Hepatocyte (in vitro differentiated cells): ENCODE data around the gene COL4A2. TPM values are rescaled to one million over a fixed set of nuclear protein-coding genes. Genes with fewer than 3 reads are reported as not detected.
A peak's percentile ranks its signal among the peaks of the same experiment; 100 is the strongest.

Source experiments
- DNase-seq: peaks from one replicate; pipeline ENCODE4 v3.0.0-alpha.2; 2016; ENCODE audit warnings: low spot score
- H2AFZ ChIP-seq: fragments of 200-600 bp; sonication (generic); 2 replicates; pipeline ENCODE4 v1.6.0; 2016; ENCODE audit warnings: antibody characterized with exemption, mild to moderate bottlenecking
- H3K27ac ChIP-seq: fragments of 200-600 bp; sonication (generic); 2 replicates; pipeline ENCODE4 v1.5.1; 2016; ENCODE audit warnings: mild to moderate bottlenecking
- H3K27me3 ChIP-seq: fragments of 200-600 bp; sonication (generic); 2 replicates; pipeline ENCODE4 v1.6.1; 2016
- H3K36me3 ChIP-seq: fragments of 200-600 bp; sonication (generic); replicated peaks from 2 replicates; pipeline ENCODE4 v1.5.1; 2016; ENCODE audit warnings: low read depth; ENCODE audit not compliant: insufficient read depth
- H3K4me1 ChIP-seq: fragments of 200-600 bp; sonication (generic); 2 replicates; pipeline ENCODE4 v1.5.1; 2016; ENCODE audit warnings: mild to moderate bottlenecking, moderate library complexity; ENCODE audit not compliant: insufficient read depth
- H3K4me2 ChIP-seq: fragments of 200-600 bp; sonication (generic); 2 replicates; pipeline ENCODE4 v1.6.0; 2016
- H3K4me3 ChIP-seq: fragments of 200-600 bp; sonication (generic); 2 replicates; pipeline ENCODE4 v1.5.1; 2016; ENCODE audit warnings: mild to moderate bottlenecking
- H3K79me2 ChIP-seq: fragments of 200-600 bp; sonication (generic); 2 replicates; pipeline ENCODE4 v1.6.0; 2017; ENCODE audit warnings: mild to moderate bottlenecking
- H3K9me2 ChIP-seq: fragments of 200-600 bp; sonication (generic); replicated peaks from 2 replicates; pipeline ENCODE4 v1.6.0; 2017; ENCODE audit warnings: mild to moderate bottlenecking; ENCODE audit not compliant: insufficient read depth
- H3K9me3 ChIP-seq: fragments of 200-600 bp; sonication (generic); 2 replicates; pipeline ENCODE4 v1.5.1; 2016; ENCODE audit warnings: low read depth, mild to moderate bottlenecking
- H4K20me1 ChIP-seq: fragments of 200-600 bp; sonication (generic); 2 replicates; pipeline ENCODE4 v1.6.0; 2016; ENCODE audit warnings: mild to moderate bottlenecking; ENCODE audit not compliant: insufficient read depth, poor library complexity, severe bottlenecking
- CTCF ChIP-seq: fragments of 200-600 bp; sonication (generic); IDR thresholded peaks from 2 replicates; pipeline ENCODE4 v1.5.1; 2016; ENCODE audit warnings: antibody characterized with exemption, mild to moderate bottlenecking; ENCODE audit not compliant: poor library complexity
- EZH2 ChIP-seq: fragments of 200-600 bp; sonication (generic); IDR thresholded peaks from 2 replicates; pipeline ENCODE4 v1.6.1; 2016; ENCODE audit warnings: antibody characterized with exemption, mild to moderate bottlenecking, borderline replicate concordance
- EZH2phosphoT487 ChIP-seq: fragments of 200-600 bp; sonication (generic); IDR thresholded peaks from one replicate; pipeline ENCODE4 v1.6.1; 2018; ENCODE audit warnings: antibody characterized with exemption, mild to moderate bottlenecking, low read depth, moderate library complexity; ENCODE audit not compliant: unreplicated experiment, severe bottlenecking
- WGBS: methylation state at CpG from one replicate; pipeline ENCODE4 v1.1.6; 2016; ENCODE audit warnings: low lambda C conversion rate; ENCODE audit errors: missing lambda C conversion rate; 5-methylcytosine and 5-hydroxymethylcytosine counted together
- polyA plus RNA-seq: library from polyadenylated mRNA; unstranded; fragments of >200 nt; fragmentation: Nextera tagmentation; extraction: Ambion mirVana; gene quantifications from 2 replicates; pipeline ENCODE4 v1.2.1, GENCODE V29; 2016
- total RNA-seq: library from RNA; depleted of rRNA; stranded (reverse); fragments of >200 nt; gene quantifications from 2 replicates; pipeline ENCODE4 v1.2.3, GENCODE V29; 2014

COL4A2 gene
- total and polyA plus RNA-seq, 2 experiments from 2014 or later: 171 to 221 TPM

DNA sequence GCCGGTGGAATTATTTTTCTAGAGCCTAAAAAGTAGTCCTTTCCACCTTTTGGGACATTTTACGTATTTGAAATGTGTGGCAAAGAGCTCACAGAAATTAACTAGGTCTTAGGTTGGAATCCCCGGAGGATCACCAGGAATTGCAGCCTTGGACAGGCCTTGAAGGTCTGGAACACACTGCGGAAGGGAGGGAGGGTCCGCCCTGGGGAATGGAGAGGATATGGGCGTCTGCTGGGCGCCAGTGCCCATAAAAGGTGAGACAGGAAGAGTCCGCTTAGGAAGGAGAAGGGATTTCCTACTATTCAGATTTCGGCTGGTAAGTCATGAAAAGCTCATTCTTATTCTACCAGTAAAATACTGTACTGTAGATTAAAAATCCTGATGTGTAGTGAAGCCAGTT, 111.9 kb downstream of the COL4A2 start:
- Histone ChIP-seq H3K36me3 (no peaks in the 10 kb centered on the region), H3K4me1 (peaks cover 18% of the 10 kb centered on the region), H3K9me3 (no peaks in the 10 kb centered on the region), H3K4me3 (no peak overlapping the region), H3K27me3 (no peaks in the 10 kb centered on the region), H4K20me1 (no peaks in the 10 kb centered on the region), H3K27ac (peak overlapping the region; percentile 70), H2AFZ (no peak overlapping the region), H3K9me2 (no peaks in the 10 kb centered on the region), H3K79me2 (no peaks in the 10 kb centered on the region), H3K4me2 (no peak overlapping the region)
- no peak for DNase-seq
- no peak for TF ChIP-seq EZH2phosphoT487
- TF ChIP-seq CTCF: no peak
- WGBS: 89% methylated on average over 9 of the region's 9 CpGs

DNA sequence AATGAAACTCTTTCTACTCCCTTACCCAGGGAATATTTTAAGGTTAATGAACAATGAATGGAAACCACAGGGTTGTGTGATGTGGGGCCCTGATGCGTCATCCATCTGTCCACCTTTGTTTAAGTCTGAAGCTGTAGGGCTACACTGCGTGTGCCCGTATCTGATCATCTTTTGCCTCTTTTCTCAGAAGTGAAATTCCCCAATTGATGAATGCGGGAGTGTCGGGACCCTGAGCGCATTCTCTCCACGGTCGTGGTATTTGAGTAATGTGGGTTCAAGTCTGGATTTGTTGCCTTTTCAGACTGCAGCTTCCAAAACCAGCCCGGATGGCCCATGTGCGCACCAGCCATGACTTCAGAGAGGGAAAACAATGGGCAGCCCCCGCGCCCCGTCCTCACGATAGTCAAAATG, 112.3 kb downstream of the COL4A2 start:
- Histone ChIP-seq H3K9me2 (no peaks in the 10 kb centered on the region), H3K79me2 (no peaks in the 10 kb centered on the region), H3K36me3 (no peaks in the 10 kb centered on the region), H2AFZ (no peak overlapping the region), H3K27me3 (no peaks in the 10 kb centered on the region), H3K4me2 (no peak overlapping the region), H3K27ac (no peak overlapping the region), H3K4me1 (peaks cover 18% of the 10 kb centered on the region), H3K4me3 (no peak overlapping the region), H4K20me1 (no peaks in the 10 kb centered on the region), H3K9me3 (no peaks in the 10 kb centered on the region)
- DNase-seq: no peak
- WGBS: 95% methylated on average over 14 of the region's 14 CpGs
- TF ChIP-seq EZH2phosphoT487 (no peak), EZH2 (no peak), CTCF (no peak)

DNA sequence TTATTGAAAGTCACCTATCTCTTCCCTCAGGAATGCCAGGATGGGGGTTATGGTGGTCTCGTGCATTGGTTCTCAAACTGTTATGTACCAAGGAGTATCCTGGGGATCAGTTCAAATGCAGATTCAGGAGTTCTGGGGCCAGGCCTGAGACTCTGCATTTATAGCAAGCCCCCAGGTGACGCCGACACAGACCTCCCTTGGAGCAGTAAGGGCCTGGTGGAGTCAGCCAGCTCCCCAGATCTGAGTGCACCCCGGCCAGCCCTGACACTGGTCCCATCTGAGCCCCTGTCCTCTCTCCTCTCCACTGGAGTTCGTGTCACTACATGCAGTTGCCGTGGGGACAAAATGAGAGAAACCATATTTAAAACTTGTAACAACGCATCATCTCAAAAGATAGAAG, 112.9 kb downstream of the COL4A2 start:
- H3K9me3 ChIP-seq: no peaks in the 10 kb centered on the region
- 94% methylated on average over 7 of the region's 7 CpGs for WGBS
- H3K9me2 ChIP-seq: no peaks in the 10 kb centered on the region
- H3K36me3 ChIP-seq: no peaks in the 10 kb centered on the region
- DNase-seq: no peak
- H3K27ac ChIP-seq: no peak overlapping the region
- TF ChIP-seq EZH2phosphoT487: no peak
- no peak for TF ChIP-seq CTCF
- TF ChIP-seq EZH2: no peak
- H3K27me3 ChIP-seq: no peaks in the 10 kb centered on the region
- H3K4me1 ChIP-seq: peaks cover 18% of the 10 kb centered on the region
- H4K20me1 ChIP-seq: no peaks in the 10 kb centered on the region
- no peak overlapping the region for H2AFZ ChIP-seq
- H3K4me2 ChIP-seq: no peak overlapping the region
- no peaks in the 10 kb centered on the region for H3K79me2 ChIP-seq
- H3K4me3 ChIP-seq: no peak overlapping the region

GRCh38 chr13:110420626-110421025, 113.5 kb downstream of the COL4A2 start:
- no peak for TF ChIP-seq CTCF
- no peak for TF ChIP-seq EZH2phosphoT487
- TF ChIP-seq EZH2: no peak
- Histone ChIP-seq H2AFZ (no peak overlapping the region), H3K27me3 (no peaks in the 10 kb centered on the region), H3K79me2 (no peaks in the 10 kb centered on the region), H3K4me1 (peaks cover 21% of the 10 kb centered on the region), H3K4me3 (no peak overlapping the region), H3K9me2 (no peaks in the 10 kb centered on the region), H4K20me1 (no peaks in the 10 kb centered on the region), H3K9me3 (no peaks in the 10 kb centered on the region), H3K4me2 (no peak overlapping the region), H3K36me3 (no peaks in the 10 kb centered on the region), H3K27ac (peak overlapping the region; percentile 64)
- DNase-seq: no peak
- 83% methylated on average over 6 of the region's 6 CpGs for WGBS
